GM18508 (cell line): ENCODE results near the gene SPATA19.

ENCODE experiments used
- ATAC-seq: cut with Tn5 transposase; IDR thresholded peaks from one replicate; pipeline ENCODE4 v1.9.1; 2021; ENCODE audit warnings: moderate number of reproducible peaks; ENCODE audit not compliant: insufficient read depth, unreplicated experiment

SPATA19 gene

DNA sequence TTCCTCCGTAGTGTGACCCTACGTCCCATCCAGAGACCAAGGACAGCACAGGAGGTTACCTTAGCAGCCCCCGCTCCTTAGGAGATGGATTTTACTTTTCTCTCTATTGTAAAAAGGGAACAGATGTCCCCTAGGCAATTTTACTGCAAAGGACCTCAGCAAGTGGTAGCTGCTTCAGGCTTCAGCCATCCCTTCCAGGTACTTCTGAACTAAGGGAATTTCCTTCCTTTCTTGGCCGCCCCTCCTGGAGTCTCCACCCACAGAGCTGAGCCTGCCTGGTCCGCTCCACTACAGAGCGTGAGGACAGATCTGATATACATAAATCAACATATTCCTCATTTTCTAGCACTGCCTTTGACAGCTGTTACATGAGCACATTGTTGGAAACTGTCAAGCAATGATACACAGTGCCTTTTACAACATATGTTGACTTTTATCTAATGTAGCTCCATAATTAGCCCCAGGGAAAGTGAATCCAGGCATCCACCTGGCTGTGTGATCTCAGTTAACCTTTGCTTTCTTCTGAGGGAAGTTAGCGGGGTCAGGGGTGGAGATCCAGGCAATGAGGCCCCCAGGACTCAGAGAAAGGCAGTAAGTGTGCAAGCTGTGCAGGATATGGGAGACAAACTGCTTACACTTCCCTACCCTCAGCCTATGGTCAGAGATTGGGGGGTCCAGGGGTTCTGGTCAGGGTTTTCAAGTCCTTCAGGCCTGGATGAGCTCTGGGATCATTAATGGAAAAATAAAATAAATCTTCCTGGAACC lies 51.9 kb downstream of the SPATA19 start:
- no peak for ATAC-seq

- no peak for ATAC-seq
Measured at GRCh38 chr11:133790995-133791394, 54.3 kb downstream of the SPATA19 start.
